GM23338 (cell line): ENCODE data around the gene HECTD2. TPM values are rescaled to one million over a fixed set of nuclear protein-coding genes. Genes with fewer than 3 reads are reported as not detected.

Experiments
- ATAC-seq: fragments of 200-7000 bp; cut with Tn5 transposase; 3 replicates; pipeline ENCODE4 v1.9.1; 2020
- DNase-seq: peaks from one replicate; pipeline ENCODE4 v3.0.0-alpha.2; 2015; ENCODE audit warnings: low spot score
- H2AFZ ChIP-seq: fragments of 200-600 bp; sonication (generic); 2 replicates; pipeline ENCODE4 v1.8.0; 2016; ENCODE audit warnings: antibody characterized with exemption, mild to moderate bottlenecking, moderate library complexity
- H3F3A ChIP-seq: fragments of 200-600 bp; sonication (generic); replicated peaks from 2 replicates; pipeline ENCODE4 v1.8.0; 2017; ENCODE audit warnings: antibody characterized with exemption, mixed run types, low read depth
- H3K27ac ChIP-seq: fragments of 200-600 bp; sonication (generic); 2 replicates; pipeline ENCODE4 v1.6.1; 2016; ENCODE audit warnings: low read depth
- H3K27me3 ChIP-seq: fragments of 200-600 bp; sonication (generic); 2 replicates; pipeline ENCODE4 v1.8.0; 2016; ENCODE audit warnings: mild to moderate bottlenecking, mixed run types, moderate library complexity; ENCODE audit not compliant: insufficient read depth
- H3K36me3 ChIP-seq: fragments of 200-600 bp; sonication (generic); 2 replicates; pipeline ENCODE4 v1.8.0; 2016; ENCODE audit warnings: mild to moderate bottlenecking; ENCODE audit not compliant: insufficient read depth
- H3K4me1 ChIP-seq: fragments of 200-600 bp; sonication (generic); 2 replicates; pipeline ENCODE4 v1.8.0; 2016; ENCODE audit warnings: mild to moderate bottlenecking, moderate library complexity; ENCODE audit not compliant: insufficient read depth
- H3K4me2 ChIP-seq: fragments of 200-600 bp; sonication (generic); 2 replicates; pipeline ENCODE4 v1.7.1; 2017; ENCODE audit warnings: mixed run types
- H3K4me3 ChIP-seq: fragments of 200-600 bp; sonication (generic); 2 replicates; pipeline ENCODE4 v1.6.1; 2016; ENCODE audit warnings: mixed run types
- H3K79me2 ChIP-seq: fragments of 200-600 bp; sonication (generic); replicated peaks from 2 replicates; pipeline ENCODE4 v1.8.0; 2017; ENCODE audit warnings: mild to moderate bottlenecking; ENCODE audit not compliant: insufficient read depth
- H3K9me2 ChIP-seq: fragments of 200-600 bp; sonication (generic); 2 replicates; pipeline ENCODE4 v1.8.0; 2017; ENCODE audit not compliant: insufficient read depth
- H4K20me1 ChIP-seq: fragments of 200-600 bp; sonication (generic); replicated peaks from 2 replicates; pipeline ENCODE4 v1.8.0; 2017; ENCODE audit warnings: mild to moderate bottlenecking; ENCODE audit not compliant: insufficient read depth
- H3K27ac Mint-ChIP-seq: 2 replicates; pipeline ENCODE4 v1.8.0; 2020; ENCODE audit warnings: inconsistent platforms, mild to moderate bottlenecking, moderate library complexity, mixed read lengths
- H3K27me3 Mint-ChIP-seq: 3 replicates; pipeline ENCODE4 v1.8.0; 2022; ENCODE audit warnings: low read depth, mild to moderate bottlenecking, moderate library complexity, mixed read lengths, inconsistent platforms; ENCODE audit not compliant: insufficient read depth, poor library complexity
- H3K36me3 Mint-ChIP-seq: 3 replicates; pipeline ENCODE4 v1.8.0; 2021; ENCODE audit warnings: low read depth, mild to moderate bottlenecking, inconsistent platforms, moderate library complexity, mixed read lengths
- H3K4me1 Mint-ChIP-seq: 3 replicates; pipeline ENCODE4 v1.8.0; 2020; ENCODE audit warnings: mild to moderate bottlenecking, inconsistent platforms, mixed read lengths
- H3K4me3 Mint-ChIP-seq: 3 replicates; pipeline ENCODE4 v1.8.0; 2021; ENCODE audit warnings: moderate library complexity, mild to moderate bottlenecking, inconsistent platforms, mixed read lengths
- H3K9me3 Mint-ChIP-seq: 3 replicates; pipeline ENCODE4 v1.8.0; 2020; ENCODE audit warnings: moderate library complexity, mild to moderate bottlenecking, inconsistent platforms, mixed read lengths
- CREB1 ChIP-seq: fragments of 250-450 bp; sonication (Bioruptor Pico); IDR thresholded peaks from 2 replicates; pipeline ENCODE4 v1.5.0; 2020; ENCODE audit warnings: low read depth, mild to moderate bottlenecking, moderate library complexity
- EZH2 ChIP-seq: fragments of 200-600 bp; sonication (generic); IDR thresholded peaks from one replicate; pipeline ENCODE4 v1.8.0; 2017; ENCODE audit warnings: antibody characterized with exemption, mild to moderate bottlenecking, low read depth; ENCODE audit not compliant: unreplicated experiment
- EZH2phosphoT487 ChIP-seq: fragments of 200-600 bp; sonication (generic); IDR thresholded peaks from one replicate; pipeline ENCODE4 v1.8.1; 2018; ENCODE audit warnings: antibody characterized with exemption; ENCODE audit not compliant: unreplicated experiment
- JUNB ChIP-seq: IDR thresholded peaks from one replicate; pipeline ENCODE4 v1.6.1; 2016; ENCODE audit warnings: antibody characterized with exemption; ENCODE audit not compliant: unreplicated experiment
- NANOG ChIP-seq: IDR thresholded peaks from 2 replicates; pipeline ENCODE4 v1.6.1; 2016; ENCODE audit warnings: antibody characterized with exemption, borderline replicate concordance
- POLR2AphosphoS5 ChIP-seq: IDR thresholded peaks from 2 replicates; pipeline ENCODE4 v1.6.1; 2016; ENCODE audit warnings: antibody characterized with exemption, low read depth
- STAT1 ChIP-seq: IDR thresholded peaks from one replicate; pipeline ENCODE4 v1.6.1; 2016; ENCODE audit warnings: antibody characterized with exemption; ENCODE audit not compliant: unreplicated experiment
- ZNF114 ChIP-seq: fragments of 250-450 bp; sonication (Bioruptor Pico); IDR thresholded peaks from 2 replicates; pipeline ENCODE4 v1.5.0; 2020; ENCODE audit warnings: mild to moderate bottlenecking, moderate library complexity
- ZNF331 ChIP-seq: fragments of 250-450 bp; sonication (Bioruptor Pico); IDR thresholded peaks from 2 replicates; pipeline ENCODE4 v1.5.0; 2020; ENCODE audit warnings: low read depth, mild to moderate bottlenecking, moderate library complexity
- ZNF462 ChIP-seq: fragments of 250-450 bp; sonication (Bioruptor Pico); IDR thresholded peaks from 2 replicates; pipeline ENCODE4 v1.5.0; 2020; ENCODE audit warnings: mild to moderate bottlenecking, moderate library complexity
- polyA plus RNA-seq: library from polyadenylated mRNA; unstranded; fragments of >200 nt; fragmentation: Nextera tagmentation; extraction: Ambion mirVana; gene quantifications from 2 replicates; pipeline ENCODE4 v1.2.1, GENCODE V29; 2016
- total RNA-seq: library from RNA; depleted of rRNA; stranded (reverse); fragments of >200 nt; shearing (Covaris generic); gene quantifications from 2 replicates; pipeline ENCODE4 v1.2.3, GENCODE V29; 2014
- TF ChIP-seq, protein P1 (sequence below), 2 experiments: fragments of 200-600 bp in 1 of 2; sonication (generic) in 1 of 2; conservative IDR thresholded peaks; 2 replicates each; pipeline versions ENCODE4 v1.5.1 to v1.6.1; 2016 to 2017; ENCODE audit warnings: antibody characterized with exemption in 2 of 2, low read depth in 2 of 2, mild to moderate bottlenecking in 2 of 2, moderate library complexity in 1 of 2
- TF ChIP-seq, protein P2 (sequence below): IDR thresholded peaks from 2 replicates; pipeline ENCODE4 v1.6.1; 2016; ENCODE audit warnings: antibody characterized with exemption

The HECTD2 gene
- total and polyA plus RNA-seq, 2 experiments from 2014 or later: 8.5 to 14.4 TPM

DNA sequence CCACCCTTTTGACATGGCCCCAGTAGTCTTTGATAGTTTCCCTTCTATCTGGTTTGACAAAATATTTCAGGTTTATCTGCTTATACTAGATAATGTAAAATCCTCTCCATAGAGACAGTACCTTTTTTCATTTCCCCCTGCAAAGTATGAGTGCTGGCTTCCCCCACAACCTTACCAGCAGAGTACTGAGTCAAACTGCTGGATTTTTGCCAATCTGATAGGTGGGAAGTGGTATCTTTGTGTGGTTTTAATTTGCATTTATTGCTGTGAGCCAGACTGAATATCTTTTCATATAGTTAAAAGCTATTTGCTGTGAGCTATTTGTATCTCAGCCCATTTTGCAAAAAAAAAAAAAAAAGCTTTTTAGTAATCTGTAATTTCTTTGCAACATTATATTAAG is 32.1 kb upstream of the HECTD2 start (continued):
- TF ChIP-seq, protein P1, sequence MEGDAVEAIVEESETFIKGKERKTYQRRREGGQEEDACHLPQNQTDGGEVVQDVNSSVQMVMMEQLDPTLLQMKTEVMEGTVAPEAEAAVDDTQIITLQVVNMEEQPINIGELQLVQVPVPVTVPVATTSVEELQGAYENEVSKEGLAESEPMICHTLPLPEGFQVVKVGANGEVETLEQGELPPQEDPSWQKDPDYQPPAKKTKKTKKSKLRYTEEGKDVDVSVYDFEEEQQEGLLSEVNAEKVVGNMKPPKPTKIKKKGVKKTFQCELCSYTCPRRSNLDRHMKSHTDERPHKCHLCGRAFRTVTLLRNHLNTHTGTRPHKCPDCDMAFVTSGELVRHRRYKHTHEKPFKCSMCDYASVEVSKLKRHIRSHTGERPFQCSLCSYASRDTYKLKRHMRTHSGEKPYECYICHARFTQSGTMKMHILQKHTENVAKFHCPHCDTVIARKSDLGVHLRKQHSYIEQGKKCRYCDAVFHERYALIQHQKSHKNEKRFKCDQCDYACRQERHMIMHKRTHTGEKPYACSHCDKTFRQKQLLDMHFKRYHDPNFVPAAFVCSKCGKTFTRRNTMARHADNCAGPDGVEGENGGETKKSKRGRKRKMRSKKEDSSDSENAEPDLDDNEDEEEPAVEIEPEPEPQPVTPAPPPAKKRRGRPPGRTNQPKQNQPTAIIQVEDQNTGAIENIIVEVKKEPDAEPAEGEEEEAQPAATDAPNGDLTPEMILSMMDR (conservative IDR thresholded peaks at IDR 0.05; ENCODE audit: low read depth in 2 of 2): no peak
- TF ChIP-seq POLR2AphosphoS5: no peak
- TF ChIP-seq CREB1 (CRISPR knock-in tag): no peak

DNA sequence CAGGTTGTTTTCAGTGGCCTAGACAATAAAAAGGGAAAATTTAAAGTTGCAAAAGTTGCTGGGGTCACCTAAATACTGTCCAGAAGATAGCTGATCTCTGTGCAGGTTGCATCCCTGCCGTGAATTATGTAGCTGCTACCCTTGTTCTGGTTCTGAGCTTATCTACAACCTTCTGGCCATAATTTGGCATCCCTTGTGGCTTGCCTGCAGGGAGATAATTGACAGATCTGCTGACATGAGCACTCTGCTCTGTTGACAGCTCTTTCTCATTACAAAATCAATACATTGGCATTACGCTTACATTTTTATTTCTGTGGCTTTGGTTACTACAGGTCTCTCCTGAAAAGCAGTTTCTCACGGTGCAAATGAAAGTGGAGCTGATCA is 29.3 kb upstream of the HECTD2 start:
- Mint-ChIP-seq H3K27ac (no peak overlapping the region), H3K4me1 (peaks cover 5% of the 10 kb centered on the region), H3K9me3 (peaks cover 4% of the 10 kb centered on the region; the same call in 2 of the 3 replicates), H3K36me3 (no peaks in the 10 kb centered on the region; the same call in 2 of the 3 replicates), H3K4me3 (no peak overlapping the region), H3K27me3 (peaks cover 6% of the 10 kb centered on the region)
- H3K9me2 ChIP-seq: 0 out of 2 replicates have a peak, but pooled peaks cover 3% of the 10 kb centered on the region
- H3K27me3 ChIP-seq: no peaks in the 10 kb centered on the region
- H3K4me2 ChIP-seq: no peak overlapping the region
- no peaks in the 10 kb centered on the region for H3F3A ChIP-seq
- no peaks in the 10 kb centered on the region for H3K4me1 ChIP-seq
- no peak overlapping the region for H3K27ac ChIP-seq
- H2AFZ ChIP-seq: peak overlapping the region; percentile 18; the same call in 1 of the 2 replicates
- DNase-seq (no peak), ATAC-seq (no peak)
- no peaks in the 10 kb centered on the region for H4K20me1 ChIP-seq
- no peak overlapping the region for H3K4me3 ChIP-seq
- no peaks in the 10 kb centered on the region for H3K79me2 ChIP-seq
- H3K36me3 ChIP-seq: no peaks in the 10 kb centered on the region
- TF ChIP-seq POLR2AphosphoS5: no peak
- TF ChIP-seq EZH2: no peak
- TF ChIP-seq, protein P1 (conservative IDR thresholded peaks at IDR 0.05; ENCODE audit: low read depth in 2 of 2): no peak
- TF ChIP-seq, protein P2, sequence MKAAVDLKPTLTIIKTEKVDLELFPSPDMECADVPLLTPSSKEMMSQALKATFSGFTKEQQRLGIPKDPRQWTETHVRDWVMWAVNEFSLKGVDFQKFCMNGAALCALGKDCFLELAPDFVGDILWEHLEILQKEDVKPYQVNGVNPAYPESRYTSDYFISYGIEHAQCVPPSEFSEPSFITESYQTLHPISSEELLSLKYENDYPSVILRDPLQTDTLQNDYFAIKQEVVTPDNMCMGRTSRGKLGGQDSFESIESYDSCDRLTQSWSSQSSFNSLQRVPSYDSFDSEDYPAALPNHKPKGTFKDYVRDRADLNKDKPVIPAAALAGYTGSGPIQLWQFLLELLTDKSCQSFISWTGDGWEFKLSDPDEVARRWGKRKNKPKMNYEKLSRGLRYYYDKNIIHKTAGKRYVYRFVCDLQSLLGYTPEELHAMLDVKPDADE: no peak
- TF ChIP-seq STAT1: no peak
- TF ChIP-seq JUNB: no peak
- TF ChIP-seq NANOG: no peak
- no peak for TF ChIP-seq ZNF462
- no peak for TF ChIP-seq CREB1 (CRISPR knock-in tag)
- TF ChIP-seq ZNF114: no peak
- no peak for TF ChIP-seq ZNF331 (CRISPR knock-in tag)
- TF ChIP-seq EZH2phosphoT487: no peak
